HG03175 (cell line): ENCODE measurements around the gene RTRAF.

Source experiments
- ATAC-seq: cut with Tn5 transposase; IDR thresholded peaks from one replicate; pipeline ENCODE4 v1.9.1; 2021; ENCODE audit warnings: mild to moderate bottlenecking, moderate library complexity; ENCODE audit not compliant: unreplicated experiment

Gene RTRAF

GRCh38 chr14:51989293-51990234 lies at the start of gene RTRAF:
TSS of gene RTRAF (plus strand) at chr14:51989546. CDS start at chr14:51989640, 94 bp downstream.
- ATAC-seq = peak; percentile 95

- no peak for ATAC-seq
These were observed 49.5 kb upstream of the RTRAF start for GRCh38 chr14:51939755-51940301.

- ATAC-seq = no peak
These were observed 46.4 kb upstream of the RTRAF start for GRCh38 chr14:51942971-51943370.

DNA sequence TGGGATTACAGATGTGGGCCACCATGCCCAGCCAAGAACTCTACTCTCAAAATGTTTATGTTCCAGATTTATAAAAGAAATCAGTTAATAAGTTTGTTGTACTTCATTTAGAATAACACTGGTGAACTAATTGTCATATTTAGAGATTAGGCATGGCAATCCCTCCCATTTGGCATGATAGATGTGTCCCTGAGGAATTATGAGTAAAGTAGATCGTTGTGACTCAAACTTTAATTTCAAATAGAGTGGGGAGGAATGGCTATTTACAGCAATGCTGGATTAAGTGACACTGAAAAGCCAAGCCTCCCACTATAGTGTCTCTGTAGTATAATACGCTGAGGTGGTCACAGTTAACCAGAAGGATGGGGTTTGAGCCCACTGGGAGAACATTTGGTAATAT lies 39.3 kb upstream of the RTRAF start:
- ATAC-seq = no peak

GRCh38 chr14:51951656-51952055 lies 37.7 kb upstream of the RTRAF start:
- ATAC-seq = no peak

- no peak for ATAC-seq
These were observed 35.3 kb upstream of the RTRAF start for GRCh38 chr14:51954031-51954430.

- ATAC-seq = no peak
These were observed 34.7 kb upstream of the RTRAF start for GRCh38 chr14:51954657-51955056.

- ATAC-seq = no peak
These were observed 31.4 kb upstream of the RTRAF start for GRCh38 chr14:51957950-51958349.

GRCh38 chr14:51959928-51960327 lies 29.4 kb upstream of the RTRAF start:
- ATAC-seq = no peak

DNA sequence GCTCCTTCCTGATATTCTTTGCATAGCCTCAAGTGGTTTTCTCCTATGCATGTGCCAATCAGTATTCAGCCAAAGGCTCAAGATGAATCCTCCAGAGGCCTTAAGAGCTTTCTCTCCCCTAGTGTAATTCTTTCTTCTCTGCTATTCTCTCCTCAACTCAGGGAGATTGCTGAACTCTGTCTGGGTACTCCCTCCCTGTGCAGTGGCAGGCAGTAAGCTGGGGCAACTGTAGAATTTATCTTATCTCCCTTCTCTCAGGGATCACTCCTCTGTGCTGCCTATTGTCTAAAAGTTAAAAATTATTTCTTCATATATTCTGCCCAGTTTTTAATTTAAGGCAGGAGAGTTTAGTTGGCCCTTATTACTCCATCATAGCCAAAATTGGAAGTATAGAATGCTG lies 28.5 kb upstream of the RTRAF start:
- ATAC-seq = no peak

- ATAC-seq = no peak
These were observed 26.6 kb upstream of the RTRAF start for GRCh38 chr14:51962711-51963110.

GRCh38 chr14:51963286-51963685 lies 26.1 kb upstream of the RTRAF start:
- ATAC-seq = no peak

- no peak for ATAC-seq
These were observed 21.8 kb upstream of the RTRAF start for GRCh38 chr14:51967521-51967920.

GRCh38 chr14:51969852-51970540 lies 19.4 kb upstream of the RTRAF start:
- no peak for ATAC-seq

DNA sequence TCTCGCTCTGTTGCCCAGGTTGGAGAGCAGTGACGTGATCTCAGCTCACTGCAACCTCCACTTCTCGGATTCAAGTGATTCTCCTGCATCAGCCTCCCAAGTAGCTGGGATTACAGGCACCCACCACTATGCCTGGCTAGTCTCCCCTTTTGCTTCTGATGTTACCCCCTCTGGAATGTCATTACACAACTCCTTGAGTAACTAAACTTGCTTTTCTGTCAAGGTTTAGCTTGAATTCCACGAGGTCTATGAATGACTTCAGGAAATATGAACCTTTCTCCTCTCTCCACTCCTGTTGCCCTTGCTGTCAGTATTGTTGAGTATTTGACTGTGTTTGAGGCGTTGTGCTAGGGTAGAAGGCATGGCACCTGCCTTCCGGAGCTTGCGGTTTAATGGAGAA lies 16.8 kb upstream of the RTRAF start:
- no peak for ATAC-seq

DNA sequence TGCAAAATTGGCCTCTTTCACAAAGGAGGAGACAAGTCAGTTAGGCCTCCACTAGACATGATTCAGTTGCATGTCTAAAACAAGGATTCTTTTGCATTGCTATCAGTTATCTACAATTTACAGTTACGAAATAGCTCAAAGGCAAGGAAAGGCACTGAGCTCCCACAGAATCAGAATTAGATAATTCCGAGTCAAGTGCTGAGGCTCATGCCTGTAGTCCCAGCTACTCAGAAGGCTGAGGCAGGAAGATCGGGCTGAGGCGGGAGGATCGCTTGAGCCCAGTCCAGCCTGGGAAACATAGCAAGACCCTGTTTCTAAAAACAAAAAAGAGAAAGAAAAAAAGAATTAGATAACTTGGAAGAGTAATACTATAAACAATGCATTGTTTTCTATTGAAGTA lies 12.3 kb upstream of the RTRAF start:
- no peak for ATAC-seq

- ATAC-seq = no peak
These were observed 10.7 kb upstream of the RTRAF start for GRCh38 chr14:51978681-51979085.

GRCh38 chr14:51979088-51979709 lies 10.1 kb upstream of the RTRAF start:
- peak; percentile 60 for ATAC-seq

GRCh38 chr14:51981218-51981854 lies 8.0 kb upstream of the RTRAF start:
- peak; percentile 48 for ATAC-seq

- no peak for ATAC-seq
These were observed 1.1 kb upstream of the RTRAF start for GRCh38 chr14:51988221-51988620.

- ATAC-seq = no peak
These were observed 1.1 kb downstream of the RTRAF start for GRCh38 chr14:51990488-51990887.
